PC-3 (cell line): ENCODE data around the gene PSD. TPM values are rescaled to one million over a fixed set of nuclear protein-coding genes. Genes with fewer than 3 reads are reported as not detected.
A peak's percentile ranks its signal among the peaks of the same experiment; 100 is the strongest.

Experiments used
- ATAC-seq: fragments of 200-7000 bp; cut with Tn5 transposase; 2 replicates; pipeline ENCODE4 v1.9.1; 2020; ENCODE audit warnings: mild to moderate bottlenecking, moderate library complexity
- BruUV-seq: library from RNA; stranded (reverse); fragments of 400-500 nt; replicated peaks from 2 replicates; lab custom pipeline; 2021; lab: Mats Ljungman, UMichigan
- CTCF ChIA-PET: fragments of 300-600 bp; sonication (Branson Sonifier 250); formaldehyde crosslinking; loops from one replicate; lab custom pipeline; 2022; ENCODE audit warnings: antibody characterized with exemption; lab: Charles Lee
- POLR2A ChIA-PET: fragments of 300-600 bp; sonication (Branson Sonifier 250); formaldehyde crosslinking; loops from one replicate; lab custom pipeline; 2022; ENCODE audit warnings: antibody characterized with exemption; ENCODE audit not compliant: unreplicated experiment; lab: Charles Lee
- DNase-seq: peaks from one replicate; pipeline ENCODE4 v3.0.0-alpha.2; 2015
- H2AFZ ChIP-seq: fragments of 300-600 bp; sonication (generic); 2 replicates; pipeline ENCODE4 v1.6.0; 2016; ENCODE audit warnings: antibody characterized with exemption, low read length
- H3F3A ChIP-seq: fragments of 300-600 bp; sonication (generic); one replicate; pipeline ENCODE4 v1.6.0; 2017; ENCODE audit warnings: antibody characterized with exemption, low read length, control low read depth, mild to moderate bottlenecking; ENCODE audit not compliant: unreplicated experiment
- H3K27ac ChIP-seq: fragments of 300-600 bp; sonication (generic); 2 replicates; pipeline ENCODE4 v1.5.1; 2016; ENCODE audit warnings: mild to moderate bottlenecking, low read length
- H3K27me3 ChIP-seq: fragments of 300-600 bp; sonication (generic); 2 replicates; pipeline ENCODE4 v1.6.1; 2016; ENCODE audit warnings: low read length, mixed read lengths
- H3K36me3 ChIP-seq: fragments of 300-600 bp; sonication (generic); 2 replicates; pipeline ENCODE4 v1.6.1; 2016; ENCODE audit warnings: low read depth, mixed run types, low read length, mixed read lengths
- H3K4me1 ChIP-seq: fragments of 300-600 bp; sonication (generic); 2 replicates; pipeline ENCODE4 v1.5.1; 2016; ENCODE audit warnings: low read length; ENCODE audit not compliant: insufficient read depth
- H3K4me2 ChIP-seq: fragments of 300-600 bp; sonication (generic); 2 replicates; pipeline ENCODE4 v1.6.0; 2016; ENCODE audit warnings: low read length
- H3K4me3 ChIP-seq: fragments of 300-600 bp; sonication (generic); 2 replicates; pipeline ENCODE4 v1.5.1; 2016; ENCODE audit warnings: mild to moderate bottlenecking, low read length, mixed read lengths
- H3K79me2 ChIP-seq: fragments of 300-600 bp; sonication (generic); 2 replicates; pipeline ENCODE4 v1.6.1; 2017; ENCODE audit warnings: low read length, mixed read lengths
- H3K9ac ChIP-seq: fragments of 300-600 bp; sonication (generic); 2 replicates; pipeline ENCODE4 v1.6.0; 2016; ENCODE audit warnings: mild to moderate bottlenecking, low read length
- H3K9me2 ChIP-seq: fragments of 300-600 bp; sonication (generic); replicated peaks from 2 replicates; pipeline ENCODE4 v1.6.1; 2016; ENCODE audit warnings: mixed run types, low read length, mixed read lengths
- H3K9me3 ChIP-seq: fragments of 300-600 bp; sonication (generic); 2 replicates; pipeline ENCODE4 v1.6.1; 2016; ENCODE audit warnings: low read length, mixed read lengths
- H4K20me1 ChIP-seq: fragments of 300-600 bp; sonication (generic); 2 replicates; pipeline ENCODE4 v1.6.1; 2016; ENCODE audit warnings: low read length, mixed read lengths
- EZH2 ChIP-seq: fragments of 300-600 bp; sonication (generic); IDR thresholded peaks from one replicate; pipeline ENCODE4 v1.6.1; 2017; ENCODE audit warnings: antibody characterized with exemption, mild to moderate bottlenecking, low read length; ENCODE audit not compliant: unreplicated experiment
- EZH2phosphoT487 ChIP-seq: fragments of 300-600 bp; sonication (generic); IDR thresholded peaks from 2 replicates; pipeline ENCODE4 v1.6.1; 2018; ENCODE audit warnings: mild to moderate bottlenecking, antibody characterized with exemption, low read length, borderline replicate concordance
- intact Hi-C: fragments of 100-400 bp; cut with micrococcal nuclease; formaldehyde crosslinking; loops from 2 replicates; pipeline ENCODE4 v1.9.0; 2023
- total RNA-seq: library from RNA; depleted of rRNA; stranded (reverse); fragments of >200 nt; gene quantifications from 2 replicates; pipeline ENCODE4 v1.2.3, GENCODE V29; 2014
- TF ChIP-seq, protein P1 (sequence below): fragments of 300-600 bp; sonication (generic); conservative IDR thresholded peaks from 2 replicates; pipeline ENCODE4 v1.5.1; 2017; ENCODE audit warnings: antibody characterized with exemption, low read depth, mild to moderate bottlenecking, low read length

PSD gene
- total RNA-seq, 1 experiment from 2014 or later = 0.22 TPM

DNA sequence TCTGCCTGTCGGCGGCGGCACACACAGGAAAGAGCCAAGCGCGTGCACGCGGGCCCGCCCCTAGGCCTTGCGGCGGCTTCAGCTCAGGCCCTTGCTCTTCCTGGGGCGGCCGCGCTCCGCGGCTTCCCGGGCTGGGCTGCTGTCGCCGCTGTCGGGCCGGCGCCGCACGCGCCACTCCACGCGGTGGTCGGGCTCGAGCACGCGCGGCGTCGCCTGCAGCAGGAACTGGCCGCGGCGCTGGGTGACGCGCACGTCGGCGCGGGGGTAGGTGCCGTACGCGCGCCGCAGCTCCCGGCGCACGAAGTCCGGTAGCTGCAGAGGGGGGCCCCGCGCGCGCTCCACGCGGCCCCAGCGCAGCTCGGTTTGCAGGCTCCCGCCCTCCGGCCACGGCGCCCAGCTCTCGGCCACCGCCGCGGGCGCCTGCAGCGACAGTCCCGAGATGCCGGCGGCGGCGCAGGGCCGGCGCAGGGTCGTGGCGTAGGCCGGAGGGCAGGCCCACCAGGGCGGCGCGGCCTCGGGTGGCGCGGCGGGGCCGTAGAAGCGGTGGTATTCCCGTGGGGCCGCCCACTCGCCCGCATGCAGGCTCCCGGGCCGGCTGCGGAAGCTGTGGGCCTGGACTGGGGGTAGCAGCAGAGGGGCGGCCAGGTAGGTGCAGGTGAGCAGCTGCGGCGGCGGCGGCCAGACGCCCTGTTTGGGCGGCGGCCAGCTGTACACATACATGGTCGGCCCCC is 32.0 kb upstream of the PSD start:
- ChIA-PET POLR2A (interaction anchor here (1.2 kb wide), 1 partner anchor 18 kb away, joined by 5 read pairs; the partner anchor contains the start of gene CUEDC2), CTCF (interaction anchor here (1.4 kb wide), 1 partner anchor 57 kb away, joined by 3 read pairs; no protein-coding TSS in a partner anchor)
- Histone ChIP-seq H3K27ac (peak overlapping the region; percentile 55), H3K9me2 (no peaks in the 10 kb centered on the region), H3F3A (no peaks in the 10 kb centered on the region), H3K9me3 (no peaks in the 10 kb centered on the region), H3K4me3 (peak overlapping the region; percentile 92), H3K9ac (peak overlapping the region; percentile 87), H3K36me3 (peaks cover 5% of the 10 kb centered on the region; the same call in 1 of the 2 replicates), H2AFZ (peak overlapping the region; percentile 63), H3K79me2 (peaks cover 29% of the 10 kb centered on the region), H3K27me3 (no peaks in the 10 kb centered on the region), H3K4me1 (peaks cover 20% of the 10 kb centered on the region), H4K20me1 (0 out of 2 replicates have a peak, but pooled peaks cover 4% of the 10 kb centered on the region), H3K4me2 (peak overlapping the region; percentile 97)
- BruUV-seq = no TSS peak
- TF ChIP-seq, protein P1, sequence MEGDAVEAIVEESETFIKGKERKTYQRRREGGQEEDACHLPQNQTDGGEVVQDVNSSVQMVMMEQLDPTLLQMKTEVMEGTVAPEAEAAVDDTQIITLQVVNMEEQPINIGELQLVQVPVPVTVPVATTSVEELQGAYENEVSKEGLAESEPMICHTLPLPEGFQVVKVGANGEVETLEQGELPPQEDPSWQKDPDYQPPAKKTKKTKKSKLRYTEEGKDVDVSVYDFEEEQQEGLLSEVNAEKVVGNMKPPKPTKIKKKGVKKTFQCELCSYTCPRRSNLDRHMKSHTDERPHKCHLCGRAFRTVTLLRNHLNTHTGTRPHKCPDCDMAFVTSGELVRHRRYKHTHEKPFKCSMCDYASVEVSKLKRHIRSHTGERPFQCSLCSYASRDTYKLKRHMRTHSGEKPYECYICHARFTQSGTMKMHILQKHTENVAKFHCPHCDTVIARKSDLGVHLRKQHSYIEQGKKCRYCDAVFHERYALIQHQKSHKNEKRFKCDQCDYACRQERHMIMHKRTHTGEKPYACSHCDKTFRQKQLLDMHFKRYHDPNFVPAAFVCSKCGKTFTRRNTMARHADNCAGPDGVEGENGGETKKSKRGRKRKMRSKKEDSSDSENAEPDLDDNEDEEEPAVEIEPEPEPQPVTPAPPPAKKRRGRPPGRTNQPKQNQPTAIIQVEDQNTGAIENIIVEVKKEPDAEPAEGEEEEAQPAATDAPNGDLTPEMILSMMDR = no peak
- TF ChIP-seq EZH2phosphoT487 = peak; percentile 90
- ATAC-seq = peak; percentile 79
- intact Hi-C loops = no loop called here
- peak; percentile 82 for DNase-seq

DNA sequence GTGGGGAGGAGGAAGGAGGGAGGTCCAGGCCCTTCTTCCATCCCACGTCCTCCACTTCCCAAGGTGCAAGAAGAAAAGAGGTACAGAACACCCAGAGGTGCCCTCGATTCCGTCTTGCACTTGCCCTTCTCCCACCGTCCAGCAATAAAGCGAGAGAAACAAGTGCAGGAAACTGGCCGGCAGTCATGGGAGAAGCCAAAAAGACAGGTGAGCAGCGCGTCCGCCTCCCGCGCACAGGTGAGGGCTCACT is 31.5 kb upstream of the PSD start:
- intact Hi-C loops = no loop called here
- no peaks in the 10 kb centered on the region for H3F3A ChIP-seq
- H3K9me3 ChIP-seq = no peaks in the 10 kb centered on the region
- DNase-seq (no peak), ATAC-seq (peak; percentile 3; the same call in 1 of the 2 replicates)
- no peak for TF ChIP-seq EZH2phosphoT487
- TF ChIP-seq, protein P1 = no peak
- TF ChIP-seq EZH2 = no peak
- no peaks in the 10 kb centered on the region for H3K27me3 ChIP-seq
- peaks cover 5% of the 10 kb centered on the region; the same call in 1 of the 2 replicates for H3K36me3 ChIP-seq
- peaks cover 20% of the 10 kb centered on the region for H3K4me1 ChIP-seq
- H3K79me2 ChIP-seq = peaks cover 29% of the 10 kb centered on the region
- peak overlapping the region; percentile 92 for H3K4me3 ChIP-seq
- CTCF ChIA-PET = no interaction called here
- peak overlapping the region; percentile 55 for H3K27ac ChIP-seq
- BruUV-seq = no TSS peak
- POLR2A ChIA-PET = interaction anchor here (1.2 kb wide), 1 partner anchor 17 kb away, joined by 5 read pairs; the partner anchor contains the start of gene CUEDC2
- peak overlapping the region; percentile 60 for H2AFZ ChIP-seq
- H4K20me1 ChIP-seq = 0 out of 2 replicates have a peak, but pooled peaks cover 4% of the 10 kb centered on the region
- H3K9ac ChIP-seq = peak overlapping the region; percentile 87
- H3K4me2 ChIP-seq = peak overlapping the region; percentile 97
- H3K9me2 ChIP-seq = no peaks in the 10 kb centered on the region
